Stimulated activated CD8-positive, alpha-beta memory T cell treated with anti-CD3 and anti-CD28 coated beads, Interleukin-7, amount 100 ng/mL, for 4 hours (primary cell): ENCODE data around the gene GNAI2.

ENCODE experiments used
- DNase-seq, 2 donors: peaks; one replicate each; pipeline ENCODE4 v3.0.0-alpha.2; 2020; ENCODE audit warnings: low read depth in 2 of 2

The GNAI2 gene

DNA sequence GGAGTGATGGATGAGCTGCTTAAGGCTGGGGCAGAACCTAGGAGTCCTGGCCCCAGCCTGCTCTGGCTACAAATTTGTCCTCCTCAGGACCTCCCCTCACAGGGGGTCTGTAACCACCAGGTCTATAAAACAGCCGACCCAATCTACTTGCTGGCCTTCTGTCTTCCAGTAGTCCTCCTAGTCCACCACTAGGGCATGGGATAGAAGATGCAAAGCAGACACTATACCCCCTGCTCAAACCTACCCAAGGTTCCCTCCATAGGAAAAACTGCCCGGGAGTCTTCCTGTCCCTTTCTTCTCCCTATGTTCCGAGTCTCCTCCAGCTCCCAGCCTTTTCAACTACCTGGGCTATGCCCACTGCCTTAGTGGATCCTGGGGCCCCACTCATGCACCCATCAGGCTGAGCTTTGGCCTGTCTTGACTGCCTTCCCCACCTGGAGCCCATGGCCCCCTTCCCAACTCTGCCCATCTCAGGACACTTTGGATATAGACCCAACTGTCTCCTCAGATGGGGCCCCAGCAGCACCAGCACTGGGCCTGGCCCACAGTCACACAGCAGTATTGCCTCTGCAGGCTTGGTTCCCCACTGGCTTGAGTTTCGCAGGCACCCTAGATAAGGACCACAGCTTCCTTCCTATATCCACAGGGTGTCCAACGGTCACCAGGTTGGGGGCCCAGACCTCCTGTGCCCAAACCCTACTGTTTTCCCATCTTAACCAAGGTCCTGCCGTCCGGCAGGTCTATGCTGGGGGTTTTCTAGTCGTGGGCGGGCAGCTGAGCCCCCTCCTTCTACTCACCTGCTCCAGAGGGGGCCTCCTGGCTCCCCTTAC lies 62.1 kb downstream of the GNAI2 start:
- no peak for DNase-seq

GRCh38 chr3:50298836-50299637 lies 63.0 kb downstream of the GNAI2 start, which contains the start of the genes HYAL3 and NAA80:
HYAL3 (minus strand) TSS chr3:50299405; CDS start chr3:50295602, 3,803 bp downstream.
NAA80 (minus strand) TSS chr3:50299405; CDS start chr3:50297463, 1,942 bp downstream.
- peak; percentile 97 to 99 for DNase-seq

- DNase-seq = no peak
Observed at GRCh38 chr3:50299638-50299928, 63.6 kb downstream of the GNAI2 start.

DNA sequence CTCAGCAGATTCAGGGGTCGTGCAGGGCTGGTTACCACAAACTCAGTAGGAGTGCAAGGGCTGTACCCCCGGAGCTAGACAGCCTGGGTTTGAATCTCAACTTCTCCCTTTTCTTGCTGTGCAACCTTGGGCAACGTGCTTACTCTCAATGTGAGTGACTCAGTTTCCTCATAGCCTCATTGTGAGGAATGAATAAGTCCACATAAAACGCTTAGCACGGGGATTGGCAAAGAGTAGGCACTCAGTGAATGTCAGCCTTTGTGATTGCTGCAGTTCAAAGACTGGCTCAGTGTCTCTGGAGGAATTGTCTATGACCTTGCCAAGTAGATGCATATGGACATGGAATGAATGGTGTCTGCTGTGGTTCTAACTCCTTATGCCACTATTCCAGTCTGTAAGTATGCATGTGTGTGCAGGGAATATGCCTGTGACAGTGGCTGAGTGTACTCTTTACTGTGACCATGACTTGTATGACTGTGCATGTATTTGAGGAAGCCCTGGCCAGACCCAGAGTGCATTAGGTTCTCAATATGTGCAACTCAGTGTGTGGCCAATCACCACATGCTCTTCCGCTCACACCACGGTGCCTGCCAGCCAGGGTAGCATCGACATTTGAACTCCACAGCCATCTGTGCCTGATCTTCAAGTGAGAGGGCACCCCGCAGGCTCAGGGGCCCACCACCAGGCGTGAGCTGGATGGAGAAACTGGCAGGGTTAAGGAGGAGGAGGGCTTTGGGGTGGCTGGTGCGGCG lies 64.1 kb downstream of the GNAI2 start:
- no peak for DNase-seq

- no peak for DNase-seq
Observed at GRCh38 chr3:50300681-50301254, 64.8 kb downstream of the GNAI2 start.

DNA sequence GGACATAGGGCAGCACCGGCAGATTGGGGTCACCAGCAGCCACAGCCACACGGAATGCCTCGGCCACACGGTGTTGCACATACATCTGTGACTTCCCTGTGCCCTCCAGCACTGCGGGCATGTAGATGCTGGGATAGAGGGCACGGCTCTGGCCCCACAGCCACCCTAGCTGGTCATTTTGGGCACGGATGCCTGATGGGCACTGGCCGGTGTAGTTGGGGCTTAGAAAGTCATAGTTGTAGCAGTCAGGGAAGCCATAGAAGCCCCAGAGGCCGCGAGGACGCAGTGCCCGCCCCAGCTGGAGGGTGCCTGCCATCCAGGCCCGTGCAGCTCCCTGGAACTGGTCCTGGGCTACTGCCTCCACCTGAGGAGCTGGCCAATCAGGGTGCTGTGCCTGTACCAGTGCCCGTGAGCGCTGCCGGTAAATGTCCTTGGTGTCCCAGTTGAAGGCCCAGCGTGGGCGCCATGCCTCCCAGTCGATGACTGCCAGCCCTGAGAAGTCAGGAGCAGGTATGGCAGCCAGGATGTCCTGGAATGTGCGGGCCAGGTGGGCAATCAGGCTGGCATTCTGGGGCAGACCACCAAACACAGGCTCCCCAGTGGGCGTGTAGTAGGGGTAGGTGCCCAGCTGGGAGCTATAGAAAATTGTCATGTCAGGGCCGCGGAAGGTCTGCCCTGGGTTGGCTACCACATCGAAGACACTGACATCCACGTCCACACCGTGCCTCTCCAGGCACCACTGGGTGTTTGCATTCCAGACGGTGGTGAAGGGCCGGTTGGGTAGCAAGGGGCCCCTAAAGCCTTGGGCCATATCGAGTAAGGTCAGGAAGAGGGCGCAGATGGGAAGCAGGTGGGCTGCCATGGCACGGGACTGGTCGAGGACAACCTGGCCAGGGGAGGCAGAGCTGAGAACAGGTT lies 66.3 kb downstream of the GNAI2 start:
- no peak for DNase-seq

DNA sequence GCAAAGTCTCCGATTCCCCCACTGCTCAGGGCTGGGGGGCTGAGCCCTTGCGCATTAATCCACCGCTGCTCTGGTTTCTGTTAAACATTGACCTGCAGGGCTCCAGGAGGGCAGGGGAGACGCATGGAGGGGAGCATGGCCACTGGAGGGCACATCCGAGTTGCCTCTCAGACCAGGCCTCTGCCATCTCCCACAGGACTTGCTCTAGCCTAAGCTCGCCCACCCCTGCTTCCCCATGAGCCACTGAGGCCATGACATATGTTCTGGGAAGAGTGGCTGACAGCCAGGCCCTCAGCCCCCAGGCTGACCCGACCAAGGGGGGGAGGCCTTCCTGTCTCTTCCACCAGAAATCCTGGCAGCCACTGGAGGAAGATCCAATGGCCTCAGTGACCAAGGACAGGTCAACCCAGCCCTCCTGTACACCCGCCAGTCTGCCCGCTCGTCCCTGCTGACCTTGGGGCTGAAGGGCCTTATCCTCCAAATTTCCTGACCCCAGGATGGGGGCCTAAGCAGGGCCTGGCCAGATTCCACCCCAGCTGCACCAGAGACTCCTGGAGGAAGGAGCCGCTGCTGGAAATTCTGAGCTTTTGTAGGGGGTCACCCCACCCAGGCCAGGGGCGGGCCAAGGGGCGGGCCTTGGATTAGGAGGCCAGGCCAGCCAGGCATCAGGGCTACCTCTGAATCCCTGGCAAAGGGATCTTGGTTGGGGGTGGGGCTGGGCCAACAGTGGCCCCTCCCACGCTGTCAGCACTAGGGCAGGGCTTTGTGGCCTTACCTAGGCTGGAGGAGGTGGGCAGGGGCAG lies 67.2 kb downstream of the GNAI2 start, which contains the start of gene HYAL1:
Gene HYAL1 (minus strand): TSS at position 562 of the 803 bp plus-strand sequence. CDS start 618 bp downstream, outside the sequence.
- DNase-seq = no peak

DNA sequence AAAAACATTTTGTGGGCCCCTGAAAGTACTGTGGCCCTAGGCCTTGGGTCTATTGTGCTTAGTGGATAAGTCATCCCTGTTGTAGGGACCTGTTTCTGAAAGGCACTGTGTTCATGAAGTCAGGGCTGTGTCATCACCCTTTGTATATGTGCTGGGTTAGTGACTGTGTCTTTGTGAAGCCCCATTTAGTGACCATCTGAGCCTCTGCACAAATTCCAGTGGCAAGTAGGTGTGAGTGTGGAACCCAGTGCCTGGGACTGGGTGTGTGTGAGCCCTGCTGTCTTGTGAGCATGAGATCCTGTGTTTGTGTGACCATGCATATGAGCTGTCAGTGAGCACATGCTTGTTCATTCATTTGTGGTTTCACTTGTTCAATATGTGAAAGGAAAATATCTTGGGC lies 68.6 kb downstream of the GNAI2 start:
- DNase-seq = no peak
